ENCODE results near the gene DLL1. TPM values are rescaled to one million over a fixed set of nuclear protein-coding genes. Genes with fewer than 3 reads are reported as not detected.

Gene DLL1
- polyA plus RNA-seq, 2 of the 4 experiments (the other 2 are of a cell fraction): 0.05 to 0.15 TPM

DNA sequence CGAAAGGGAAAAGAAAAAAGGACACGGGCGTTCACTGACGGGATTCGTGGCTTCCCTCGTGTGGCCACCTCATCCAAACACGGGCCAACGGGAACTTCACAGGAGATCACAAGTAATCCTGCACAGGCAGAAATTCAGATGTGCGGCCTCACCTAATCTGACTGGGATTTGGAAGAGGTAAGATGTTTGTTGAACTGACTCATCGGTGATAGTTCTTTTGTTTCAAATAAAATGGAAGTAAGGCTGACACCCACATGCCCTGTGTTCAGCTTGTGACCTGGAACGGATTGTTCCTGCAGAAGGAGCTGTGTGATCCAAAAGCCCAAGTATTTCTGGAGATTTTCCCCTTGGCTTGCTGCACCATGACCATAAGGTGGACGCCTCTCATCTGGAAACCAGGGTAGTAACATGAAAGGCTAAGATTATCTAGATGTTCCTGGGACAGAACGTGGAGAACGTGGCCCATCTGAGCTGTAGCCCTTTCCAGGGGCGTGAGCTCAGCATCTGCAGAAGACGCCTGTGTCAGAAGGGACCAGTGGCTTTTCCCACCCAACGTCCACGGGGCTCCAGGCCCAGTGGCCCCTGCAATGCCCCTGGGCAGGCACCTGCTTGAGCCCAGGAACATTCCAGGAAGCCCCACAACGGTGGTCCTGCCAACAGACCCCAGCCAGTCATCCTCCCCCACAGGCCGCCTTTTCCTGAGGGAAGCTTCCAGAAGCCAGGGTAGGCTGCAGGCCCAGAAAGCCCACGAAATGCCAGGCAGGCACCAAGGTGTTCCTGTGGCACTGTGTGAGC, 39.7 kb downstream of the DLL1 start:
- ChIA-PET CTCF (interaction anchor here (0.7 kb wide), 1 partner anchor 419 kb away, joined by 3 read pairs; no protein-coding TSS in a partner anchor), POLR2A (no interaction called here)
- DNase-seq (ENCODE audit: low read depth in 1 of 2, low spot score in 1 of 2) (no peak), ATAC-seq (no peak), FAIRE-seq (no peak)
- Histone ChIP-seq H3K27ac (no peak overlapping the region), H3K4me1 (no peaks in the 10 kb centered on the region), H3K4me3 (no peak overlapping the region), H3K9me3 (no peaks in the 10 kb centered on the region), H3K4me2 (no peak overlapping the region)
- TF ChIP-seq JUNB (IDR thresholded peaks at IDR 0.05) (no peak), HOXB13 (CRISPR knock-in tag; IDR thresholded peaks at IDR 0.05; ENCODE audit: low read depth) (no peak), NFE2L2 (conservative IDR thresholded peaks at IDR 0.05; ENCODE audit: low read length) (no peak), HOXB5 (CRISPR knock-in tag; IDR thresholded peaks at IDR 0.05) (no peak), REST (IDR thresholded peaks at IDR 0.05) (no peak), CHD4 (IDR thresholded peaks at IDR 0.05; ENCODE audit: borderline replicate concordance) (no peak), RNF2 (IDR thresholded peaks at IDR 0.05; ENCODE audit: borderline replicate concordance, low read depth) (no peak), EP300 (IDR thresholded peaks at IDR 0.05) (no peak), ZC3H11A (IDR thresholded peaks at IDR 0.05) (no peak), TFCP2L1 (CRISPR knock-in tag; IDR thresholded peaks at IDR 0.05) (no peak), SMC3 (IDR thresholded peaks at IDR 0.05) (no peak), TP53 (CRISPR knock-in tag; IDR thresholded peaks at IDR 0.05) (no peak), PHF8 (IDR thresholded peaks at IDR 0.05; ENCODE audit: borderline replicate concordance, low read depth) (no peak), HOXA7 (CRISPR knock-in tag; IDR thresholded peaks at IDR 0.05) (no peak), POLR2A (IDR thresholded peaks at IDR 0.05; ENCODE audit: low read length) (no peak)
- WGBS (ENCODE audit: missing lambda C conversion rate): 59% methylated on average over 14 of the region's 21 CpGs

GRCh38 chr6:170250455-170250854, 40.4 kb downstream of the DLL1 start:
- ATAC-seq: no peak
- TF ChIP-seq HDAC2 (IDR thresholded peaks at IDR 0.05) (no peak), USF2 (IDR thresholded peaks at IDR 0.05) (no peak), JUN (IDR thresholded peaks at IDR 0.05) (no peak), POLR2A (IDR thresholded peaks at IDR 0.05; ENCODE audit: low read length) (no peak), FOXS1 (CRISPR knock-in tag; IDR thresholded peaks at IDR 0.05) (no peak), CTCF (IDR thresholded peaks at IDR 0.05) (no peak), HEYL (CRISPR knock-in tag; IDR thresholded peaks at IDR 0.05) (no peak), MYC (IDR thresholded peaks at IDR 0.05; ENCODE audit: borderline replicate concordance, low read length) (no peak), MAFK (IDR thresholded peaks at IDR 0.05; ENCODE audit: partially characterized antibody) (no peak), HMGXB4 (CRISPR knock-in tag; IDR thresholded peaks at IDR 0.05; ENCODE audit: borderline replicate concordance) (no peak), EHF (CRISPR knock-in tag; IDR thresholded peaks at IDR 0.05) (no peak), POLR2AphosphoS2 (conservative IDR thresholded peaks at IDR 0.05; ENCODE audit: low read length) (no peak)
- TF ChIP-seq, protein P1, sequence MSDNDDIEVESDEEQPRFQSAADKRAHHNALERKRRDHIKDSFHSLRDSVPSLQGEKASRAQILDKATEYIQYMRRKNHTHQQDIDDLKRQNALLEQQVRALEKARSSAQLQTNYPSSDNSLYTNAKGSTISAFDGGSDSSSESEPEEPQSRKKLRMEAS (IDR thresholded peaks at IDR 0.05): no peak
- FAIRE-seq: no peak
- Histone ChIP-seq H3K4me2 (no peak overlapping the region), H3K4me3 (no peak overlapping the region), H3K4me1 (no peaks in the 10 kb centered on the region), H3K9me3 (no peaks in the 10 kb centered on the region), H3K27ac (no peak overlapping the region)
- WGBS (ENCODE audit: missing lambda C conversion rate): 68% methylated on average over 11 of the region's 11 CpGs
- ChIA-PET CTCF (interaction anchor here (0.6 kb wide), 1 partner anchor 10 kb away, joined by 4 read pairs; no protein-coding TSS in a partner anchor), POLR2A (no interaction called here)
- DNase-seq (ENCODE audit: low read depth in 1 of 2, low spot score in 1 of 2): no peak
